NCI-H2107 treated with DMSO at 0.1 percent for 48 hours (cell line): ENCODE data around the gene RPS6KB1.
"Not testable (repeated sequence)": the region's sequence is repeated elsewhere in the genome, so short reads cannot be mapped to it uniquely, and the experiment has no call there.

Source experiments
- DNase-seq: peaks from one replicate; lab custom pipeline; 2025; ENCODE audit not compliant: unreplicated experiment; lab: John Stamatoyannopoulos, UW

RPS6KB1 gene

GRCh38 chr17:59933317-59933716 is 40.4 kb downstream of the RPS6KB1 start:
- not testable (repeated sequence) for DNase-seq

- DNase-seq = not testable (repeated sequence)
Observed at GRCh38 chr17:59940697-59941096, 47.8 kb downstream of the RPS6KB1 start.

- no peak for DNase-seq
Observed at GRCh38 chr17:59941131-59941530, 48.2 kb downstream of the RPS6KB1 start.

GRCh38 chr17:59946433-59946832 is 53.5 kb downstream of the RPS6KB1 start:
- not testable (repeated sequence) for DNase-seq

GRCh38 chr17:59947310-59947709 is 54.4 kb downstream of the RPS6KB1 start:
- not testable (repeated sequence) for DNase-seq

GRCh38 chr17:59950049-59950448 is 57.1 kb downstream of the RPS6KB1 start:
- DNase-seq = no peak

GRCh38 chr17:59954856-59955255 is 61.9 kb downstream of the RPS6KB1 start:
- DNase-seq = no peak

GRCh38 chr17:59959574-59959973 is 66.7 kb downstream of the RPS6KB1 start:
- not testable (repeated sequence) for DNase-seq

- DNase-seq = no peak
Observed at GRCh38 chr17:59962739-59963318, 69.9 kb downstream of the RPS6KB1 start.

- peak; percentile 67 for DNase-seq
Observed at GRCh38 chr17:59963738-59964481, 71.0 kb downstream of the RPS6KB1 start.

- DNase-seq = peak; percentile 45
Observed at GRCh38 chr17:59964482-59965328, 71.8 kb downstream of the RPS6KB1 start, which contains the start of gene RNFT1. TSS of gene RNFT1 (minus strand) at chr17:59964740. CDS start at chr17:59964663, 77 bp downstream.

- not testable (repeated sequence) for DNase-seq
Observed at GRCh38 chr17:59971771-59972170, 78.8 kb downstream of the RPS6KB1 start.

GRCh38 chr17:59972778-59973177 is 79.9 kb downstream of the RPS6KB1 start:
- no peak for DNase-seq

- DNase-seq = not testable (repeated sequence)
Observed at GRCh38 chr17:59973483-59973882, 80.6 kb downstream of the RPS6KB1 start.

- DNase-seq = not testable (repeated sequence)
Observed at GRCh38 chr17:59975166-59975565, 82.2 kb downstream of the RPS6KB1 start.

GRCh38 chr17:59996608-59997007 is 103.7 kb downstream of the RPS6KB1 start:
- not testable (repeated sequence) for DNase-seq
